Breast epithelium (tissue), 4 donors: ENCODE data around the gene AMPD1. TPM values are rescaled to one million over a fixed set of nuclear protein-coding genes. Genes with fewer than 3 reads are reported as not detected.

ENCODE experiments used
- DNase-seq, 2 donors: peaks; one replicate each; pipeline ENCODE4 v3.0.0-alpha.2; 2019; ENCODE audit warnings: low spot score in 2 of 2
- H3K27ac ChIP-seq, 2 donors: fragments of 200-600 bp; sonication (generic) in 1 of 2; one replicate each; pipeline ENCODE4 v1.5.1; 2016 to 2019; ENCODE audit warnings: mild to moderate bottlenecking in 1 of 2
- H3K27me3 ChIP-seq, 2 donors: fragments of 200-600 bp; sonication (generic) in 1 of 2; one replicate each; pipeline versions ENCODE4 v1.5.1 to v1.6.0; 2017 to 2019; ENCODE audit warnings: control low read depth in 1 of 2, mild to moderate bottlenecking in 1 of 2
- H3K36me3 ChIP-seq: fragments of 200-600 bp; one replicate; pipeline ENCODE4 v1.5.1; 2019
- H3K4me1 ChIP-seq, 2 donors: fragments of 200-600 bp; sonication (generic); one replicate each; pipeline ENCODE4 v1.5.1; 2016 to 2019; ENCODE audit warnings: control low read depth in 1 of 2
- H3K4me3 ChIP-seq, 3 donors: fragments of 200-600 bp; sonication (generic); 1 replicate in 2 of 3; 2 replicates in 1 of 3; pipeline ENCODE4 v1.5.1; 2016 to 2019; ENCODE audit warnings: mild to moderate bottlenecking in 3 of 3, moderate library complexity in 2 of 3
- H3K9me3 ChIP-seq, 2 donors: fragments of 200-600 bp; sonication (generic) in 1 of 2; one replicate each; pipeline ENCODE4 v1.5.1; 2016 to 2019; ENCODE audit warnings: control low read depth in 1 of 2
- POLR2A ChIP-seq: fragments of 450-650 bp; IDR thresholded peaks from one replicate; pipeline ENCODE4 v1.6.1; 2016; ENCODE audit warnings: antibody characterized with exemption, mild to moderate bottlenecking, moderate library complexity
- POLR2AphosphoS5 ChIP-seq, 3 donors: sonication (generic); formaldehyde crosslinking; IDR thresholded peaks; one replicate each; pipeline ENCODE4 v1.6.1; 2017; ENCODE audit warnings: antibody characterized with exemption in 3 of 3
- intact Hi-C: fragments of 100-400 bp; cut with DNase I; formaldehyde crosslinking; loops from one replicate; pipeline ENCODE4 v1.15.1; 2023; ENCODE audit warnings: low total_unique reads
- total RNA-seq, 3 donors: library from RNA; depleted of rRNA; stranded (reverse); fragments of >200 nt; gene quantifications; one replicate each; pipeline ENCODE4 v1.1.0, GENCODE V29; 2016
- TF ChIP-seq, protein P1 (sequence below), 3 donors: fragments of 450-650 bp; IDR thresholded peaks; one replicate each; pipeline ENCODE4 v1.5.1; 2016 to 2017; ENCODE audit warnings: antibody characterized with exemption in 3 of 3, mild to moderate bottlenecking in 3 of 3, moderate library complexity in 3 of 3

The AMPD1 gene
- total RNA-seq, 3 donors from 2014 or later, result 2.3 to 2.9 TPM; not detected in 1

DNA sequence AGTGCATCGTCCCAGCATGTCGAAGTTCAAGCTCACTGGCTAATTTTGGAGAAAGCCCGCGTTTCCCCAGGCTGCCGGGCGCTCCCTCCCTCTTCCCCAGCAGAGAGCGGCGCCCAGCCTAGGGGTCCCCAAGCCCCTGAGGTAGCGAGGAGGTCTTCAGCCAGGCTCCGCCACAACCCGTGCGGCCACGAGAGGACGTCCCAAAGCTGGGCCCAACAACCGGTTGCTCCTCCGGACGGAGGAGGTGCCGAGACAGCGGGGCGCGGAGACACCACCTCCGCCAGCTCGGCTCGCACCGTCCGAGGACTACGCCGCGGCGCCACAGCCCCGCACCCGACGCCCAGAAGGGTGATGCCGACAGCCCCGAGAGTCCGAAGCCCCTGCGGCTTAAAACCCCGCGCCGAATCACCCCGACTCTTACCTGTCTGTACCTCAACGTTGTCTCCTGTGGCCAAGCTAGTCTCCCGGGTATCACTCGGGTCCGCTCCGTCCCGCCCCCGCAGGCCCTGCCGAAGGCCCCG lies 25.7 kb downstream of the AMPD1 start, which contains the start of gene DENND2C:
Gene DENND2C, minus strand, starts transcription at position 488 of the 521 bp plus-strand sequence. CDS start 44,065 bp downstream, outside the sequence.
- Histone ChIP-seq H3K27me3 (no peaks in the 10 kb centered on the region), H3K9me3 (no peaks in the 10 kb centered on the region), H3K4me1 (no peaks in the 10 kb centered on the region), H3K27ac (peak within 1 kb of the TSS; percentile 77 to 89), H3K36me3 (no peaks in the 10 kb centered on the region), H3K4me3 (peak within 1 kb of the TSS; percentile 59 to 96 (median 73))
- intact Hi-C loops, result loop anchor here (10.0 kb wide), 1 partner anchor 805 kb away; no protein-coding TSS in a partner anchor
- TF ChIP-seq, protein P1, sequence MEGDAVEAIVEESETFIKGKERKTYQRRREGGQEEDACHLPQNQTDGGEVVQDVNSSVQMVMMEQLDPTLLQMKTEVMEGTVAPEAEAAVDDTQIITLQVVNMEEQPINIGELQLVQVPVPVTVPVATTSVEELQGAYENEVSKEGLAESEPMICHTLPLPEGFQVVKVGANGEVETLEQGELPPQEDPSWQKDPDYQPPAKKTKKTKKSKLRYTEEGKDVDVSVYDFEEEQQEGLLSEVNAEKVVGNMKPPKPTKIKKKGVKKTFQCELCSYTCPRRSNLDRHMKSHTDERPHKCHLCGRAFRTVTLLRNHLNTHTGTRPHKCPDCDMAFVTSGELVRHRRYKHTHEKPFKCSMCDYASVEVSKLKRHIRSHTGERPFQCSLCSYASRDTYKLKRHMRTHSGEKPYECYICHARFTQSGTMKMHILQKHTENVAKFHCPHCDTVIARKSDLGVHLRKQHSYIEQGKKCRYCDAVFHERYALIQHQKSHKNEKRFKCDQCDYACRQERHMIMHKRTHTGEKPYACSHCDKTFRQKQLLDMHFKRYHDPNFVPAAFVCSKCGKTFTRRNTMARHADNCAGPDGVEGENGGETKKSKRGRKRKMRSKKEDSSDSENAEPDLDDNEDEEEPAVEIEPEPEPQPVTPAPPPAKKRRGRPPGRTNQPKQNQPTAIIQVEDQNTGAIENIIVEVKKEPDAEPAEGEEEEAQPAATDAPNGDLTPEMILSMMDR (IDR thresholded peaks at IDR 0.05), result no peak
- TF ChIP-seq POLR2AphosphoS5 (IDR thresholded peaks at IDR 0.05), result peak in 1 of 3 donors; percentile 20
- no peak for DNase-seq

- no peaks in the 10 kb centered on the region for H3K4me1 ChIP-seq
- DNase-seq, result no peak
- TF ChIP-seq POLR2AphosphoS5 (IDR thresholded peaks at IDR 0.05) (no peak), POLR2A (no peak)
- TF ChIP-seq, protein P1 (IDR thresholded peaks at IDR 0.05), result no peak
- no peaks in the 10 kb centered on the region for H3K36me3 ChIP-seq
- peak overlapping the region; percentile 59 to 96 (median 73) for H3K4me3 ChIP-seq
- H3K9me3 ChIP-seq, result no peaks in the 10 kb centered on the region
- intact Hi-C loops, result loop anchor here (10.0 kb wide), 1 partner anchor 804 kb away; no protein-coding TSS in a partner anchor
- H3K27ac ChIP-seq, result peak overlapping the region; percentile 77 to 89
- no peaks in the 10 kb centered on the region for H3K27me3 ChIP-seq
Observed at GRCh38 chr1:114668784-114669561, 26.4 kb downstream of the AMPD1 start.

DNA sequence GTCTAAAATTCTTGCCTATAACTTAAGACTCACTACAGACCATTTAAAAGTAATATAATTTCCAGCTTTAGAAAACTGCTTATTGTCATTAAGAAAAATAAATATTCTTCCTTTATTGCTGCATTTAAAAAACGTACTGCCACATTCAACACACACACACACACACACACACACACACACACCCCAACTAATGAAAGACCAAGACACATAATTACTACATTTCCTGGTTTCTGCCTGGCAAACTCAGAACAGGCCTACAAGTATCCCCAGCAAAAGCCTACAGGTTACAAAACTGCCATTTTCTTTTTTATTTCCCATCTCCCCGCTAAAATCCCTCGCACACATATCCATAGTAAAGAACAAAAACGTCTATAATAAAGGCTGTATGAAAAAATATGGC lies 27.0 kb downstream of the AMPD1 start:
- Histone ChIP-seq H3K4me1 (no peaks in the 10 kb centered on the region), H3K27ac (no peak overlapping the region), H3K4me3 (no peak overlapping the region), H3K36me3 (no peaks in the 10 kb centered on the region), H3K27me3 (no peaks in the 10 kb centered on the region), H3K9me3 (no peaks in the 10 kb centered on the region)
- no peak for TF ChIP-seq POLR2A
- no peak for TF ChIP-seq POLR2AphosphoS5 (IDR thresholded peaks at IDR 0.05)
- TF ChIP-seq, protein P1 (IDR thresholded peaks at IDR 0.05), result no peak
- no peak for DNase-seq
- intact Hi-C loops, result loop anchor here (10.0 kb wide), 1 partner anchor 804 kb away; no protein-coding TSS in a partner anchor

GRCh38 chr1:114666954-114667353 lies 28.4 kb downstream of the AMPD1 start:
- Histone ChIP-seq H3K27me3 (no peaks in the 10 kb centered on the region), H3K27ac (no peak overlapping the region), H3K4me3 (no peak overlapping the region), H3K36me3 (no peaks in the 10 kb centered on the region), H3K4me1 (no peaks in the 10 kb centered on the region), H3K9me3 (no peaks in the 10 kb centered on the region)
- DNase-seq, result no peak
- TF ChIP-seq POLR2AphosphoS5 (IDR thresholded peaks at IDR 0.05) (no peak), POLR2A (no peak)
- TF ChIP-seq, protein P1 (IDR thresholded peaks at IDR 0.05), result no peak
- intact Hi-C loops, result loop anchor here (10.0 kb wide), 1 partner anchor 802 kb away; no protein-coding TSS in a partner anchor

DNA sequence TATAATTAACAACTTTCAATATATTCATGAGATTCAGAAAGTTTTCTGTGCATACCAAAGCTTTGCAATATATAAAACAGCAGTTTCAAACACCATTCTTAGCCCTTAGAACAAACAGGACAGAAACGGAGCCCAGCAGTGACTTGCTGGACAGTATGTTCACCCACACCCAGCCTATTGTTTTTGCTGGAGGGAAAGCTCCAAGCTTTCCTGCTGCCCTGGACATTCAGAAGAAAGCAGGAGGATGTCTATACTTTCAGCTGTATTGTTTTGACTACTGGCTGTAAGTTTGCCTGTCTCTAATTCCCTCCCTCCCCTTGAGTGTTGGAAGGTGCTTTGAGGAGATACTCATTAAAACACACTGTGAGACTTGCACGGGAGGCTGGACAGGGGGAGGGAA lies 35.1 kb downstream of the AMPD1 start:
- Histone ChIP-seq H3K4me1 (no peaks in the 10 kb centered on the region), H3K27me3 (no peaks in the 10 kb centered on the region), H3K9me3 (no peaks in the 10 kb centered on the region), H3K27ac (no peak overlapping the region), H3K4me3 (no peak overlapping the region), H3K36me3 (no peaks in the 10 kb centered on the region)
- TF ChIP-seq POLR2A (no peak), POLR2AphosphoS5 (IDR thresholded peaks at IDR 0.05) (no peak)
- TF ChIP-seq, protein P1 (IDR thresholded peaks at IDR 0.05), result no peak
- DNase-seq, result no peak
- intact Hi-C loops, result loop anchor here (10.0 kb wide), 1 partner anchor 795 kb away; no protein-coding TSS in a partner anchor
